Fibroblast of lung (primary cell): ENCODE measurements around the gene NCR3LG1. TPM values are rescaled to one million over a fixed set of nuclear protein-coding genes. Genes with fewer than 3 reads are reported as not detected.

Experiments
- DNase-seq, 2 donors: peaks; one replicate each; pipeline versions ENCODE4 v3.0.0 to v3.0.0-alpha.2; 2010; ENCODE audit warnings: low read depth in 2 of 2
- H2AFZ ChIP-seq: 2 replicates; pipeline ENCODE4 v1.5.1; 2012; ENCODE audit warnings: low read length, control low read depth, inconsistent platforms
- H3K27ac ChIP-seq: 2 replicates; pipeline ENCODE4 v1.5.1; 2011; ENCODE audit warnings: low read length, control low read depth; ENCODE audit not compliant: insufficient read depth
- H3K27me3 ChIP-seq: 2 replicates; pipeline ENCODE4 v1.5.1; 2011; ENCODE audit warnings: mild to moderate bottlenecking, low read length; ENCODE audit not compliant: control insufficient read depth, insufficient read depth
- H3K36me3 ChIP-seq: 2 replicates; pipeline ENCODE4 v1.5.1; 2011; ENCODE audit warnings: low read length; ENCODE audit not compliant: control insufficient read depth, insufficient read depth
- H3K4me1 ChIP-seq: 2 replicates; pipeline ENCODE4 v1.5.1; 2011; ENCODE audit warnings: low read length; ENCODE audit not compliant: control insufficient read depth, insufficient read depth; ENCODE audit errors: extremely low read depth
- H3K4me2 ChIP-seq: 2 replicates; pipeline ENCODE4 v1.5.1; 2011; ENCODE audit warnings: low read length, control low read depth; ENCODE audit not compliant: insufficient read depth; ENCODE audit errors: extremely low read depth
- H3K4me3 ChIP-seq, 4 experiments: fragments of 200-600 bp in 1 of 4; sonication (generic) in 1 of 4; replicated peaks in 1 of 4; 2 replicates each; pipeline ENCODE4 v1.5.1; 2011 to 2016; ENCODE audit warnings: low read length in 4 of 4, low read depth in 3 of 4, mild to moderate bottlenecking in 3 of 4, control low read depth in 2 of 4, inconsistent platforms in 1 of 4, mixed read lengths in 1 of 4; ENCODE audit not compliant: insufficient read depth in 1 of 4; ENCODE audit errors: control extremely low read depth in 1 of 4
- H3K79me2 ChIP-seq: 2 replicates; pipeline ENCODE4 v1.5.1; 2012; ENCODE audit warnings: mild to moderate bottlenecking, low read length, inconsistent platforms; ENCODE audit not compliant: control insufficient read depth, insufficient read depth
- H3K9ac ChIP-seq: 2 replicates; pipeline ENCODE4 v1.5.1; 2011; ENCODE audit warnings: mild to moderate bottlenecking, low read length, control low read depth; ENCODE audit not compliant: insufficient read depth
- H3K9me3 ChIP-seq: 2 replicates; pipeline ENCODE4 v1.5.1; 2012; ENCODE audit warnings: low read depth, low read length; ENCODE audit not compliant: control insufficient read depth, insufficient read depth
- H4K20me1 ChIP-seq: 2 replicates; pipeline ENCODE4 v1.5.1; 2011; ENCODE audit warnings: low read length; ENCODE audit not compliant: control insufficient read depth, insufficient read depth; ENCODE audit errors: extremely low read depth
- EZH2 ChIP-seq: IDR thresholded peaks from 2 replicates; pipeline ENCODE4 v1.5.1; 2012; ENCODE audit warnings: low read length, control low read depth, mild to moderate bottlenecking; ENCODE audit errors: missing control alignments
- polyA plus RNA-seq, 2 donors: library from polyadenylated mRNA; depleted of rRNA in 1 of 2; stranded (reverse) in 1 of 2; unstranded in 1 of 2; fragments of >200 nt; gene quantifications; 2 replicates each; pipeline ENCODE4 v1.2.1, GENCODE V29; 2011 to 2012; ENCODE audit warnings: missing spikeins in 1 of 2
- total RNA-seq: library from RNA; depleted of rRNA; stranded (reverse); fragments of >200 nt; gene quantifications from 2 replicates; pipeline ENCODE4 v1.2.1, GENCODE V29; 2014
- TF ChIP-seq, protein P1 (sequence below), 2 donors: IDR thresholded peaks in 1 of 2; conservative IDR thresholded peaks in 1 of 2; 1 replicate in 1 of 2; 2 replicates in 1 of 2; pipeline ENCODE4 v1.5.1; 2011 to 2012; ENCODE audit warnings: low read length in 2 of 2, control low read depth in 1 of 2, inconsistent platforms in 1 of 2, low read depth in 1 of 2, mild to moderate bottlenecking in 1 of 2

NCR3LG1 gene
- total and polyA plus RNA-seq, 2 donors (not counting 1 experiment from before 2014, with no cell fraction given) = 4.5 to 6.0 TPM

DNA sequence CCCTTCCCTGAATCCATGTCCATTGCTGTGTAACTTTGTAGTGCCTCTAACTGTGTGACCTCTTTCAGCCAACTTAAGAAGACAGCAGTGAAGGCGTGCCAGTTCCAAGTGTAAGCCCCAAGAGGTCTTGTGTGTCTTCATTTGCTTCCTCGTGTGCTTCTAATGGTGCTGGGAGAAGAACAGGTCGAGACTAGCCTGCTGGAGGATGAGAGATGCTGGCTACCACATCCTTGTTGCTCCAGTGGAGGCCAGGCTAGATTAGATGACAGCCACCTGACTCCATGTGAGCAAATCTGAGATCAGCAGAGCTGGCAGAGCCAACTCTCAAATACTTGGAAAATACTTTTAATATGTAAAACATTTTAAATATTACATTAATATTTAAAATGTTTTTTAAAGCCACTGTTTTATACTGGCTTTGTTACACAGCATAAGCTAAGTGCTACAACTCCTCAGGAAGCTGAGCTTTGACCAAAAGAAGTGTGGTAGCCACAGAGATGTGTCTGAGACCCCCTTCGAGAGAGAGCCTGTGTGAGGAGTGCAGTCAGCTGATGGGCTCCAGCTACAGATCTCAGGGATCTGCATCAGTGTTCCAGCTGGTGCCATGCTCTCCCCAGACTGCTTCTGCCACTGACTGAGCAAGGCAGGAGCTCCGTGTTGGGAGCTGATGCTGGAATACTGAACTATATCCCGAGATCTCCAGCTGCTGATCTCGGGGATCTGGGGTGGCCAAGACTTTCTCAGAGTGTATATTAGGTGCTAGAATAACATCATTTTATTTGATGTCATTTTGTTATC lies 28.0 kb downstream of the NCR3LG1 start:
- H3K27me3 ChIP-seq = no peaks in the 10 kb centered on the region
- no peak overlapping the region for H2AFZ ChIP-seq
- H3K36me3 ChIP-seq = no peaks in the 10 kb centered on the region
- H3K4me1 ChIP-seq = no peaks in the 10 kb centered on the region
- no peaks in the 10 kb centered on the region for H3K9me3 ChIP-seq
- H3K79me2 ChIP-seq = no peaks in the 10 kb centered on the region
- H4K20me1 ChIP-seq = no peaks in the 10 kb centered on the region
- H3K4me3 ChIP-seq = no peak overlapping the region
- no peak for DNase-seq
- no peak overlapping the region for H3K4me2 ChIP-seq
- no peak overlapping the region for H3K27ac ChIP-seq
- H3K9ac ChIP-seq = no peak overlapping the region
- no peak for TF ChIP-seq EZH2
- TF ChIP-seq, protein P1, sequence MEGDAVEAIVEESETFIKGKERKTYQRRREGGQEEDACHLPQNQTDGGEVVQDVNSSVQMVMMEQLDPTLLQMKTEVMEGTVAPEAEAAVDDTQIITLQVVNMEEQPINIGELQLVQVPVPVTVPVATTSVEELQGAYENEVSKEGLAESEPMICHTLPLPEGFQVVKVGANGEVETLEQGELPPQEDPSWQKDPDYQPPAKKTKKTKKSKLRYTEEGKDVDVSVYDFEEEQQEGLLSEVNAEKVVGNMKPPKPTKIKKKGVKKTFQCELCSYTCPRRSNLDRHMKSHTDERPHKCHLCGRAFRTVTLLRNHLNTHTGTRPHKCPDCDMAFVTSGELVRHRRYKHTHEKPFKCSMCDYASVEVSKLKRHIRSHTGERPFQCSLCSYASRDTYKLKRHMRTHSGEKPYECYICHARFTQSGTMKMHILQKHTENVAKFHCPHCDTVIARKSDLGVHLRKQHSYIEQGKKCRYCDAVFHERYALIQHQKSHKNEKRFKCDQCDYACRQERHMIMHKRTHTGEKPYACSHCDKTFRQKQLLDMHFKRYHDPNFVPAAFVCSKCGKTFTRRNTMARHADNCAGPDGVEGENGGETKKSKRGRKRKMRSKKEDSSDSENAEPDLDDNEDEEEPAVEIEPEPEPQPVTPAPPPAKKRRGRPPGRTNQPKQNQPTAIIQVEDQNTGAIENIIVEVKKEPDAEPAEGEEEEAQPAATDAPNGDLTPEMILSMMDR (conservative IDR thresholded peaks at IDR 0.05 in 1 of 2, IDR thresholded peaks at IDR 0.05 in 1 of 2; ENCODE audit: low read depth in 1 of 2, low read length in 2 of 2) = no peak

DNA sequence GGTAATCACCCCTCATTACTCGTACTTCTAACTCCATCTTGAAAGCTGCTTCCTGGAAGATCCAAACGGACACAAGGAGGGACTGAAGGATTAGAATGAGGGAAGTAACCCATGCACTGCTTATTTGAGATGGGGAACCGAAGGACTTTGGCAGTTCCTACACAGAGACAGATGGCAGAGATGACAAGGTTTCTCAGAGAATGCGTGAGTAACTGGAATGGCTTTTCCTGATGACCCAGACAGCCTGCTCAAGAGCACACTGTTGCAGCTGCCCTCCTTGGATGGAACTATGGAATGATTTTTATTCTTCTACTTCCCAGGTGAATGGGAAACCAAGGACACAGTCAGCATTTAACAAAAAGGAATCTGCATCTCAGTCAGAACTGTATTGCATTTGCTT lies 29.6 kb downstream of the NCR3LG1 start:
- Histone ChIP-seq H4K20me1 (no peaks in the 10 kb centered on the region), H3K4me2 (no peak overlapping the region), H3K27me3 (no peaks in the 10 kb centered on the region), H2AFZ (no peak overlapping the region), H3K27ac (no peak overlapping the region), H3K79me2 (no peaks in the 10 kb centered on the region), H3K36me3 (no peaks in the 10 kb centered on the region), H3K4me1 (no peaks in the 10 kb centered on the region), H3K9ac (no peak overlapping the region), H3K4me3 (no peak overlapping the region), H3K9me3 (no peaks in the 10 kb centered on the region)
- no peak for TF ChIP-seq EZH2
- TF ChIP-seq, protein P1 (conservative IDR thresholded peaks at IDR 0.05 in 1 of 2, IDR thresholded peaks at IDR 0.05 in 1 of 2; ENCODE audit: low read depth in 1 of 2, low read length in 2 of 2) = no peak
- peak in 1 of 2 donors; percentile 54 for DNase-seq

DNA sequence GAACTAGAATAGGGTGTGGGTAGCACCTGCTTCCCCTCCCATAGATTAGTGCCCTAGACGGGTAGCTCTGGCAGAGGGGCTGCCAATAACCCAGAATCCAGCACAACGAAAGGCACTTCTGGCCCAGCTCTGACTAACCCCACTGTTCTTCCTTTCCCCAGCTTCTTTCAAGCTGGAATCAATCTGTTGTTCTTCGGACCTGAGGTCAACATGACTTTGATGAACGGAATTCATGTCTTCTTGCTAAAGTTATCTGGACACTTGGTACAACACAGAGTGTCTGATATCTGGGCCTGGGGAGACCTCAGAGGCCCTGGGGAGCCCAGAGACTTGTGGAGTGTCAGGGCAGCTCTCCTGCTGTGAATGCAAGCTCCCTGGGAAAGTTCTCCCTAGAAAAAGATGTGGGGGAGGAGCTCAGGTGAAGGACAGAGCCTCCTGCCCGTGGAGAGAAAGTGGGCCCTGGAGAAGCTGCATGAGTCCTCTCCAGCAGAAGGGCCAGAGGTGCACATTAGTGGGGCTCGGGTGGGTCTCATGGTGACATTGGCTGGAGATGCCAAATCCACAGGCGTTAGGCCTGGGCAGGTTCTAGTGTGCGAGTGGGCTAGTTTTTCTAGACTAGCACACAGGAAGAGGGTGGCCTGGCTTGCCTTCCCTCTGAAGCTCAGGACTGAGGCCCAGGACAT lies 30.6 kb downstream of the NCR3LG1 start:
- no peak overlapping the region for H3K9ac ChIP-seq
- no peaks in the 10 kb centered on the region for H4K20me1 ChIP-seq
- H2AFZ ChIP-seq = no peak overlapping the region
- no peak overlapping the region for H3K27ac ChIP-seq
- no peaks in the 10 kb centered on the region for H3K9me3 ChIP-seq
- no peak overlapping the region for H3K4me2 ChIP-seq
- TF ChIP-seq EZH2 = no peak
- TF ChIP-seq, protein P1 (conservative IDR thresholded peaks at IDR 0.05 in 1 of 2, IDR thresholded peaks at IDR 0.05 in 1 of 2; ENCODE audit: low read depth in 1 of 2, low read length in 2 of 2) = no peak
- H3K4me1 ChIP-seq = no peaks in the 10 kb centered on the region
- H3K4me3 ChIP-seq = no peak overlapping the region
- peak in 1 of 2 donors; percentile 12 for DNase-seq
- H3K27me3 ChIP-seq = no peaks in the 10 kb centered on the region
- no peaks in the 10 kb centered on the region for H3K36me3 ChIP-seq
- no peaks in the 10 kb centered on the region for H3K79me2 ChIP-seq
